GM18511 (cell line): Measurements from ENCODE around the gene LDLRAD2.
"Not testable (repeated sequence)": the region's sequence is repeated elsewhere in the genome, so short reads cannot be mapped to it uniquely, and the experiment has no call there.

Experiments used
- ATAC-seq: cut with Tn5 transposase; IDR thresholded peaks from one replicate; pipeline ENCODE4 v1.9.1; 2021; ENCODE audit warnings: mild to moderate bottlenecking, moderate library complexity; ENCODE audit not compliant: unreplicated experiment

Gene LDLRAD2

DNA sequence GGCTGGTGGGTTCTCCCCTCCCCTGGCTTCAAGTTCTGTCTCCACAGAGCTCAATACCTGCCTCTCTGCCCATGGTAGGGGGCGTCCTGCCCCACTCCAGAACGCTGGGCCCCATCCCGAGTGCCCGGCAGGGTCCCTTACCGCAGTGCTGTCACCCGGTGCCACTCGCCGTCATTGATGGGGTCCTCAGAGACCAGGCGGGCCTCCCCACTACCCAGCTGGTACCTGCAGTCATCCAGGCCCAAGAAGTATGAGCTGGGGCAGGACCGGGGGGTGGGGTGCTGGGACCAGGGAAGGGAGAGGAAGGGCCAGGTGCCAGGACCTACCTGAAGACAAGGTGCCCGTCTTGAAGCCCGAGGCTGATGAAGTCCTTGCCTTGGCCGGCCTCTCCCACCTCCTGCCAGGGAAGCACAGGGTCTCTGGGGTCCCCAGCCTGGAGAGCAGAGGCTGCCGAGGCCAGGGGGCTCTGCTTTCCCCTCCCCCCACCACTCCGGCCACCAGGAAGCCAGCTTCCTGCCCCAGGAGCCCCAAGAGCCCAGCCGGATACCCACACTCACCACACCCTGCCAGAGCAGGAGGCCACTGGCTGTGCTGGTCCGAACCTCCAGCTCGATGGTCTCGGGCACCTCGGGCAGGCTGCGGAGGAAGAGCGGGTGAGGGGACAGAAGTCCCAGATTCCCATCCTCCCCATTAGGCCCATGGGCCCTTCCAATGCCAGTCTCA is 12.1 kb downstream of the LDLRAD2 start:
- ATAC-seq = no peak

GRCh38 chr1:21824926-21825325 is 12.9 kb downstream of the LDLRAD2 start:
- ATAC-seq = no peak

DNA sequence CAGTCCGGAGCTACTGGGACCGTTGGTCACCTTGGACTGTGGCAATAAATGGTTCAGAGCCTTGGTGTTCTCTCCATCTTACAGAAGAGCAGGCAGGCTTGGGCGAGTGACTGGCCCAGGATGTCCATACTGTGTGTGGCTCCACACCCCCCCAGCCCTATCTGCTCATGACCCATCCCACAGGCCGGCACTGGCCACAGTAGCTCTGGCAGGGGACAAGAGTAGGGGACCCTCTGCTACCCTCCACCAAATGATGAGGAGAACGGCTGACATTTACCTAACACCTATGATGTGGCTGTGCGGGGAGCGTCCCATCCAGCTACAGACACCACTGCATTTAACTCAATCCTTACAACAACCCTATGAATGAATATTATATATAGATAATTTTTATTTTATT is 13.3 kb downstream of the LDLRAD2 start:
- ATAC-seq = no peak

- not testable (repeated sequence) for ATAC-seq
These were observed 14.6 kb downstream of the LDLRAD2 start for GRCh38 chr1:21826694-21827093.

DNA sequence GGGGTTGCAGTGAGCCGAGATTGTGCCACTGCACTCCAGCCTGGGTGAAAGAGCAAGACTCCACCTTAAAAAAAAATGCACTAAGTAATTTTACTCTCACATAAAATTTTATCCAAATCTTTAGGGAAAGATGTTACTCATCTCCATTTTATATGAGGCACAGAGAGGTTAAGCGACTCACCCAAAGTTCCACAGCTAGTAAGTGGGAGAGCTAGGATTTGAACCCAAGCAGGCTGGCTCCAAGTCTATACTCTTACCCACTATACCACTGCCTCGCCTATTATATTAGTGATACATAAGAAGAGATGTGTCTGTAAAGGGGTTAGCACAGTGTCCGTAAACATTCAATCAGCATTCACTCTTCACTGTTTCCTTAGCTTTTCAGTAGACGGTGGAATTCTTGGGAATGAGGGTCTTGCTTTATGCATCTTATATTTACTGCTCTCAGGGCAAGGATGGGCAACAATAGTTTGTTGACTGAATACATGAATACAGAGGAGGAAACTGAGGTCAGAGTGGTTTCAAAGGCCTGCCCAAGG is 15.1 kb downstream of the LDLRAD2 start:
- no peak for ATAC-seq

DNA sequence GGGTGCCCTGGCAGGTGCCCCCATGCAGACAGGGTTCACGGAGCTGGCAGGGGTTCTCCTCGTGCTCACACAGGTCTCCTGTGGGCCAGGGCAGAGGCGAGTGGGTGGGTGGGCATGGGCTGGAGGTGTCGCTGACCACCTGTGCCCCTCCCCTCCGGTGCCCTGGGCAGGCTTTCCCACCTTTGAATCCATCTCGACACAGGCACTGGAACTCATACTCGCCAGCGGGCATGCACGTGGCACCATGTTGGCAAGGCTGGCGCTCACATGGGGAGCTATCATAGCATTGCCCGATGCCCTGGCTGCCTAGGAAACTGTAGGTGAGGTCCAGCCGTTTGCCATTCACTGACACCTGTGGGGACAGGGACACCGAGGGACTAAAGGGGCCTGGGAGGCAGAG is 16.0 kb downstream of the LDLRAD2 start:
- no peak for ATAC-seq

GRCh38 chr1:21828506-21829210 is 16.6 kb downstream of the LDLRAD2 start:
- no peak for ATAC-seq

DNA sequence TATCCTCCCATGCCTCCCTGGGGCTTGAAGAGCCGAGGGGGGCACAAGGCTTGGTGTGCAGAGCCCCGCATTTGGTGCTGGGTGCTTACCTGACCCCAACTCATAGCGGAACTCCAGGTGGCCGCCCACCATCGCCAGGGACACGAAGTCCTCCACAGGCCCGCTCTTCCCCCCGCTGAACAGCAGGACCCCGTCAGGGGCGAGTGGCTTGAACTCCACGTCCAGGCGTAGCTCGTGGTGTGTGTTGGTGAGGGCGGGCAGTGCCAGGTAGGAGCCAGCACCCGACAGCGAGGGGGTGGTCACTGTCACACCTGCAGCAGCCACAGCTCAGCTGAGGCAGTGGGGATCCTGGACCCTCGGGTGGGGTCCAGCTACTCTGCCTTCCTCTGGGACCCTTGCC is 17.2 kb downstream of the LDLRAD2 start:
- ATAC-seq = no peak

DNA sequence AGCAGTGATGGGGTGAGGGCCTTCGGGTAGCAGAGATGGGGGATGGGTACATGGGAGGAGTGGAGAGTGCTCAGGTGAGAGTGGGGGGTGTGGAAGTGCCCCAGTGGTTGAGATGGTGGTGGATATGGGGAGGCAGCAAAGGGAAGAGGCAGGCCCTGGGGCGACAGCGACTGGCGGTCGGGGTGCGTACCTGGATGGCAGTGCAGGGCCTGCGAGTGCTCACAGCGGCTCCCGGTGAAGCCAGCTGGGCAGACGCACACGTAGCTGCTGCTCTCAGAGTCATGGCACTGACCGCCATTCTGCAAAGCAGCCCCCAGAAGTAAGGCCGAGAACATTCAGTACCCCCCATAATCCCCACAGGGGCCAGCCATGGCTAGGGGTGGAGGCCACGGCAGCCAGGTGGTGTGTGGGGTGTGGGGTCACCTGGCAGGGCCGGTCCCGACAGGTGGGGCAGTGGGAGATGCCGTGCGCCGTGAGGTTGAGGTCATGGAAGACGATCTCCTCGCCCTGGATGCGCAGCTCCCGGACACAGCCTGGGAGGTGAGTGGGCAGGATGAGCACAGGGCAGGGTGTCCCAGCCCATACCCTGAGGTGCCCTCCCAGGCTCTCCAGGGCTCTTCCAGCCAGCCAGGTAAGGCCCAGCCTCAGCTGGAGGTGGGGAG is 18.9 kb downstream of the LDLRAD2 start:
- ATAC-seq = no peak

DNA sequence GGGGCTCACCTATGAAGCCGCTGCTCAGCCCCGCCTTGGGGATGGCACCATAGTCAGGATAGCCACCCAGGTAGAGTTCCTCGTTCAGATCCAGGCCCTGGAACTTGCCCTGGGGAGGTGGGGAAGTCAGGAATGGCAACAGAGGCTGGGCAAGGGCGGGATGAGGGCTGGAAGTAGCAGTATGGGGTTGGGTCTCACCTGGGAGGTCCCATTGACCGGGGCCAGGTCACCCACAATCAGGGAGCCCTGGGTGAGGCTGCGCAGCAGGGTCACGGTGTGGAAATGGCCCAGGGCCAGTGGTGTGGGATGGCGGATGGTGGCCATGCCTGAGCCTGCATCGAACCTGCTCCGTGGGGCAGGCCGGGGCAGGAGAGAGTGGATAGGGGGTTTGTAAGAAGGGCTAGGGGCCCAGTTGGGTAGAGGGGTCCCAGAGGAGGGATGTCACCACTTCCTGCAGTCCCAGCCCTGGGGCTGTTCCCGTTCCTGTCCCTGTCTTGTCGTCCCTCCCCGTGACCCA is 19.4 kb downstream of the LDLRAD2 start:
- ATAC-seq = no peak

- no peak for ATAC-seq
These were observed 21.4 kb downstream of the LDLRAD2 start for GRCh38 chr1:21833392-21833976.

DNA sequence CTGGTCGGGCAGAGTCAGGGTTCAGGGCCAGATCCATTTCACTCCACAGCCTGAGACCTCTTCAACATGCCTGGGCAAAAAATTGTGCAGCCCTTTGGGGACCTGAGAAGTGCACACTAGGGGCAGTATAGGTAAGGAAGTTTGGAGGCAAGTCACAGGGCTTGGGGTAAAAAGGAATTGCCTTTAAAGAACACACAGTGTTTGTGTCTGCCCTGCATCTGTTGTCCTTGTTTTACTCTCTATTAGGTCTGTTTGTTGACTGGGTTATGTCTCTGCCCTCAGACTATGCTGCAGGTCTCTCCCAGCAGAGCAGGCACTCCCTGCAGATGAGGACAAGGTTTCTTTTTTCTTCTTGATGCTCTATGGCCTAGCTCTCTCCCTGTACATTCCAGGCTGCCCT is 22.0 kb downstream of the LDLRAD2 start:
- no peak for ATAC-seq

DNA sequence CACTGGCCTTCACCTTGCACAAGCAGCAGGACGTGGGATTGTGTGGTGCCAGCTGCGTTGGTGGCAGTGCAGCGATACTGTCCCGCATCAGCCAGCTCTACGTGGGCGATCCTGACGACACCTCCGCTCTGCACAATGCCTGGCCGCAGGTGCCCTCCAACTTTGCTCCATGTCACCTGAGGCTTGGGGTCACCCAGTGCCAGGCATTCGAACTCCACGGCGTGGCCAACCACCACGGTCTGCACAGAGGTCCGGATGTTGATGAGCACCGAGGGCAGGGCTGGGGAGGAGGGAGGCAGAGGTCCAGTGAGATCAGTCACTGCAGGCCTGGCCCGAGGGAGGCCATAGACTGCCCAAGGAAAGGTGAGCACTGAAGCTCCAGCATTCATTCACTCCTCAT is 22.6 kb downstream of the LDLRAD2 start:
- no peak for ATAC-seq

DNA sequence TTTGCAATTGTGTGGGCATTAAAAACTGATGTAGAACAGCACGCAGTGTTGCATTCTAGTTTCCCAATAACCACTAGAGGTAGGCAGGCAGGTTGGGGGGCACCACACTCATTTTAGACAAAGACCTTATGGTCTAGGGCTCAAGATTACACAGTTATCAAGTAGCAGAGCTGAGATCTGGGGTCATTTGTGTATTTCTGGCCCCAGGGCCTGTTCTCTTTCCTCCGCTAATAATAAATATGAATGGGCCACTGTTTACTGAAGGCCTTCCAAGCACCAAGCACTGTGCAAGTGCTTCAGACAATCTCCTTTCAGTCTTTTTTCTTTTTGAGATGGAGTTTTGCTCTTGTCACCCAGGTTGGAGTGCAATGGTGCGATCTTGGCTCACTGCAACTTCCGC is 23.9 kb downstream of the LDLRAD2 start:
- ATAC-seq = no peak

GRCh38 chr1:21836729-21837128 is 24.7 kb downstream of the LDLRAD2 start:
- ATAC-seq = no peak

DNA sequence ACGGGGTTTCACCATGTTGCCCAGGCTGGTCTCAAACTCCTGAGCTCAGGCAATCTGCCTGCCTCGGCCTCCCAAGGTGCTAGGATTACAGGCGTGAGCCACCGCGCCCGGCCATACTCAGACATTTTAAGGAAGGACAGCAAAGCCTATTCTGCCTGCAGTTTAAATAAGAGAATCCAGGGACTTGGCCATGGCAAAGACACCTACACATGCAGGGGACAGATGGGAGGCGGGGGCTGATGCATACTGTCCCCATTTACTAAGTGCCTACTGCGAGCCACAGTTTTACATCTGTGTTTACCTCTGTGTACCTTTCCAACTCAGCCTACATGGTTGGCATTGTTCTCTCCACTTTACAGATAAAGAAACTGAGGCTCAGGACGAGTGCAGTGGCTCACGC is 25.4 kb downstream of the LDLRAD2 start:
- no peak for ATAC-seq

DNA sequence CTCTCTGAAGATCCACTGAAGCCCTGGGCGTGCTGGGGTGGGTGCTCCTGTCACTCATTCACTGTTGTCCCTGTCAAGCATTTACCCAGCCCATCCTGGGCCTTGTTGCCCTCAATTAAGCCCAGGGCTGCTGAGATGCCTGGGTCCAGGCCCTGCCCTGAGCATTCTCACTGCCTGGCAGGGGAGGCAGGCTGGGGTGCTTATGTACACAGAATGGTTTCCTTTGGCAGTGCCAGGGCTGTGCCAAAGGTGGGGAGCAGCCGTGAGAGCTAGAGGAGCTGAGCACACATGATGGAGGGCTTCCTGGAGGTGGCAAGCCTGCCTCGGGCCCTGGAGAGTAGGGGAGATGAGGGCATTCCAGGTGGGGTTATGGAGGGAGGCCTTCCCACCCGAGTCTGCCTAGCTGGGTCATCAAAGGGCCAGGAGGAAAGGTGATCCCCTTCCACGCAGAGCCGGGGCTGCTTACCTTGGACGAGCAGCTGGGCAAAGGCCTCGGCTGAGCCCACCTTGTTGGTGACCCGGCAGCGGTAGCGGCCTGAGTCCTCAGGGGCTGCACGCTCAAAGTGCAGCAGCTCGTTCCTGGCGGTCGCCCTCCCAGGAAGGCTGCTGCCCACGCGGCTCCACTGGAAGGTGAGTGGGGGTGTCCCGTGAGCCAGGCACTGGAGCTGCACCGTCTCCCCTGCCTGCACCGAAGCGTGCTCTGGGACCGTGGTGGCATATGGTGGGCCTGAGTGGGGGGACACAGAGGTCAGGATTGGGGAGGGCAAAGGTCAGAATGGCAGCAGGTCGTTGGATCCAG is 26.5 kb downstream of the LDLRAD2 start:
- no peak for ATAC-seq

GRCh38 chr1:21839337-21840037 is 27.4 kb downstream of the LDLRAD2 start:
- ATAC-seq = no peak

DNA sequence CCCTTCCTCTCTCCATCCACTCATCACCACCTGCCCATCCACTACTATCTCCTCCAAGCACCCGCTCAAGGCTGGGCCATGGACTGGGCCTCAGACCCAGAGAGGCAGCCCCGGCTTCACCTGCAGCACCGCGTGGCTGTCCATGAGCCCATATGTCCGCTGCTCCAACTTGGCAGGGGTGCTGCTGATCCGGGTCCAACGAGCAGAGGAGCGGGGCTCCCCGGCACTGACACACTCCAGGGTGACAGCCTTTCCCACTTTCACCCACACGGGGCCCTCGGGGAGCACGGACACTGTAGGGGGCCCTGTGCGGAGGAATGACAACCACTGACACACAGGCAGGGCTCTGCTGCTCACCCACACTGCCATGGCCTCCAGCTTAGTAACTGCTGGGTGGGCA is 28.9 kb downstream of the LDLRAD2 start:
- no peak for ATAC-seq
